ENCODE data around the gene STUM.
A peak's percentile ranks its signal among the peaks of the same experiment; 100 is the strongest.

The STUM gene

DNA sequence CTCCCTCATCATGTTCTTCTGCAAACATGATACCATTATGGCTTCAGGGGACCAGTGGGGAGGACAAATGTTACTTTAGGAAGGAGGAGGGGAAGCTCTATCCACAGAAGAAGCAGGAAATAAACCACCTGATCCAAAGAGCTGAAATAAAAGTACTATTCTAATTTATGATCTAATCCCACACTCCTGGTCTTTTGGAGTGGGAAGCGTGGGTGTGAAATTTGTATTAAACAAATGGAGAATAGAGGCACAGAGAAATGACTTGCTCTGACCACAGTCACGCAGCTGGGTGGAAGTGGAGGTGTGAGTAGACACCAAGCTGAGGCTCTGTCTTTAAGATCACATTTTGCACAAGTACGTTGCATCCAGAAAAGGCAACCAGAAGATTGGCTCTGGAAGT lies 14.5 kb upstream of the STUM start:
- DNase-seq, result no peak

DNA sequence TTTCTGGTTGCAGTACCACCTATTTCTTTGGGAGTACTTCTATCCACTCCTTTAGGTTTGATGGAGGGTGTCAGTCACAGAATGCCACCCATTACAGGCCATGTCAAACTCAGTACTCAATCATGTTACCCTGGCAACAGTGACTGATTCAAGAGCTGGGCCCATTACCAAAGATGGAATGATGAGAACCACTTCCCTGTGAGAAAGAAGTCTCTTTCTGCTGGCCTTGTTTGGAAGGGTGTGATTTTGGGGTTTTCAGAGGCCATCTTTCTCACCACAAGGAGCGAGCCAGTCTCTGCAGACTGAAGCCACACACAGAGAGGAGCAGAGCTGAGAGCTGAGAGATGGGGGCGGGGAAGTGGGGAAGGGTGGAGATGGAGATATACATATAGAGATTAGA lies 13.9 kb upstream of the STUM start:
- no peak for DNase-seq

DNA sequence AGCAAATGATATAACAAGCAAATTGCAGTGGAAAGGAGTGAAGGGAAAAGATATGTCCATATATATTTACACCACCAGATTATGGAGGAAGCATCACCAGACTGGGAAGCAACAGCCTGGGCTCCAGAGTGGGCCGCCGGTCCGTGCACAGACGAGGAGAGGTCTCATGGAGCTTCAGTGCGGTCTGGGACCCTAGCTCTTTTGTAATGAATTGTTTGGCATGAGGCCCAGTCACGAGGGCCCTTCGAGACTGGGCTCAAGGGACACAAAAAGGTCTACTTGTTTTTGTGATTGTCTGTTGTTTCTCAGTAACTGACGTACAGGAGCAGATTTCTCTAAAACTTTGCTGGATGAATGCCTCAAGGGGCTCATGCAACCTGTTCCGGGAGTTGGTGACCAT lies 12.9 kb upstream of the STUM start:
- no peak for DNase-seq

DNA sequence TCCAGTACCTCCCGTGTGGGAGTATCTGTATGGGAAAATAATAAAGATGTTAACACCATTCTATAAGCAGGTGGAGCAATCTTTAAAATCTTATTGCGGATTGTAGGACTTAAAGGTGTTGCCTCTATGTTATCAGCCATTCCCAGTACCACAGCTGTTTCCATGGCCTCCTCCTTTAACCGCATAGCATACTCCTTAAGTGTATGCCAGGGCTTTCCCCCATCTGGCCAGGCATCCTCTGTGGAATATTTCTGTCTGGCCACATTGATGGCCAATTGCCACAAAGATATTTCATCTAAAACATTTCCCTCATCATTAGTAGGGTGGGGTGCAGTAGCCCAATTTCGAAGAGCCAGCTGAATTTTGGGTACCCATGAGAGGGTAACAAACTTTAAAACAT lies 7.3 kb upstream of the STUM start:
- DNase-seq, result no peak

DNA sequence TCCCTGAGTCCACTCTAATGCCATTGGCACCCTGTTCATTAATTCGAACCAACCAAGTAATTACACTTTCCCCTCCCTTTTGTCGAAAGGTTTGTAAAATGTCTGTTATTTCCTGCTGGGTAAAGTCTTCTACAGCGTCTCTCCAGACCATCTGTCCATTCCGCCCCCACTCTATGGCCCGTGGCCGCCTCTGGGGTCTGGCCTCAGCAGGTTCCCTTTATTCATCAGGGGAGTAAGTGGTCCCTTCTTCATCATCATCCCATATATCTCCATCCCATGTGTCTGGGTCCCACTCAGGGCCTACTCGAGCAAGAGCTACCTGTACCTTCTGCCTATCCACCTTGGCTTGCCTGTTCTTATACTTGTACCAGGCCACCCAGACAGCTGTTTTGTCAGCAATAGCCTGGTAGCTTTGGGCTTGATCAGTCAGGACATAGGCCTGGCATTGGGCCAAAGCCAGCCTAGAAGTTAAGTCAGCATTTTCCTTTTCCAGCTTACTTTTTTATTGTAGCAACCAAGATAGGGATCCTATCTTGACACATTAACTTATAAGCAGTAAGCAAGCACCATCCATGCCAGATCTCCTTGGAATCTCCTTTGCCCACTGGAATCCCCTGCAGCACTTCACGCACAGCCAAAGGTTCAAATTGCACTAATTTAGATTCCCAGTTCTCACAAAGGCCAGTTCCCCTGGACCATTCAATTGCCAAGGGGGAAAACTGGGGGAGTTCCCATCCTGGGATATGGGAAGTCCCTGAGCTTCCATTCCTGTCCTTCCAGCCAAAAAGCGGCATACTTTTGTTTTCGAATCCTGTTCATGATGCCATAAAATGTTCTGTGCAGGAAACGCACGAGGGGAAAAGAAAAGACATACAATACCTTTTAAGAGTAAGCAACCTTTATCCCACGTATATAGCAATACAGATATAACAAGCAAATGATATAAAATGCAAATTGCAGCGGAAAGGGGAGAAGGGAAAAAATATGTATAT lies 6.6 kb upstream of the STUM start:
- DNase-seq, result no peak

DNA sequence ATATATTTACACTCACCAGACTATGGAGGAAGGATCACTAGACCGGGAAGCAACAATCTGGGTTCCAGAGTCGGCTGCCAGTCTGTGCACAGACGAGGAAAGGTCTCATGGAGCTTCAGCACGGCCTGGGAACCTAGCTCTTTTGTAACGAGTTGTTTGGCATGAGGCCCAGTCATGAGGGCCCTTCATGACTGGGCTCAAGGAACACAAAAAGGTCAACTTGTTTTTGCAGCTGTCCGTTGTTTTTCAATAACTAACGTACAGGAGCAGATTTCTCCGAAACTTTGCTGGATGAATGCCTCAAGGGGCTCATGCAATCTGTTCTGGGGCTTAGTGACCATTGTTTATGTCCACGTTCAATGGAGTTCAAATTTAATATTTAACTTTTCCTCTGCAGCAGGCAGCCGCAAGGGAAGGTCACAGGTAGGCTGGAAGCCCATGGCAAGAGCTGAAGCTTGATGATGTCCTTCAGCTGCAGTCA lies 5.9 kb upstream of the STUM start:
- DNase-seq, result no peak

DNA sequence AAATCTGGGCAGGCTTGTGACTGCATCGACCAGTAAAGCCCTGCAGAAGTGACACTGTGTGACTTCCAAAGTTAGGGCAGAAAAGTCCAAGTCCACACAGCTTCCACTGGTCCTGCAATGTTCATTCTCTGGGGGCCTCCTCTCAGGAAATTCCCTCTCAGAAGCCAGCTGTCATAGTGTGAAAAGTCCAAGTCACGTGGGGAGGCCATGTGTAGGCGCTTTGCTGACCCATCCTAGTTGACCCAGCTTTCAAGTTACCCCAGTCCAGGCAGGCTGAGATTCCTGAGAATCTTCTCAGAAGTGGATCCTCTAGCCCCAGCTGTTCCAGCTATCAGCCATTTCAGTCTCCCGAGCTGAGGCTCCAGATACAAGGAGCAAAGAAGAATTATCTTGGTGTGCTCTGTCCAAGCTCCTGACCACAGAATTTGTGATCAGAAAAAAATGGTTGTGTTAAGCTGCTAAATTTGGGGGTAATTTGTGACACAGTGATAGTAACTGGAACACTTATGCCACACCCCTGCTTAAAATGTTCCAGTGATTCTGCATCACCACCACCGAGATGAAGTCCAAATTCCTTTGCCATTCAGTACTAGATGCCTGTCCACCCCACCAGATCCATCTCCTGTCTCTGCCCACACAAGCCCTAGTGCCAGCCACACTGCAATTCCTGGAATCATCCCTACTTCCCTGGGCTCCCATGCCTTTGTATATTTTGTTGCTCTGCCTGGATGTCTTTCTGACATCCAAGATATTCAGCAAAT lies 2.5 kb upstream of the STUM start:
- no peak for DNase-seq

DNA sequence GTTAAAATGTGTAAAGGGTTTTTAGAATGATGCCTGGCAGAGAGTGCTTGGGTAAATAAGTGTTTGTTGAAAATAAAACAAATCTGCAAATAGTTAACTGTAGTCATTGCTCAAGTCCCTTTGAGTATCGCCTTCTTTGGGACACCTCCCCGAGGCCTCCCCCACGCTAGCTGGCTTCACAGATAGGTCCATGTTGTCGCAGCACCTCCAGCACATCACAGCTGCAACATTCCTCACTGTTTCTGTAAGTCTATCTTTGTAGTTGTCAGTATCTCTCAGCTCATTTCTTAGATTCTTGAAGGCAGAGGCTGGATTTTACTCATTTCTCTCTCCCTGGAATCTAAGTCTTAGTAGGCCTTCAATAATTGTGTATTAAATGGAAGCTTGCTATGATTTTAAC lies 1.6 kb upstream of the STUM start:
- DNase-seq, result no peak

DNA sequence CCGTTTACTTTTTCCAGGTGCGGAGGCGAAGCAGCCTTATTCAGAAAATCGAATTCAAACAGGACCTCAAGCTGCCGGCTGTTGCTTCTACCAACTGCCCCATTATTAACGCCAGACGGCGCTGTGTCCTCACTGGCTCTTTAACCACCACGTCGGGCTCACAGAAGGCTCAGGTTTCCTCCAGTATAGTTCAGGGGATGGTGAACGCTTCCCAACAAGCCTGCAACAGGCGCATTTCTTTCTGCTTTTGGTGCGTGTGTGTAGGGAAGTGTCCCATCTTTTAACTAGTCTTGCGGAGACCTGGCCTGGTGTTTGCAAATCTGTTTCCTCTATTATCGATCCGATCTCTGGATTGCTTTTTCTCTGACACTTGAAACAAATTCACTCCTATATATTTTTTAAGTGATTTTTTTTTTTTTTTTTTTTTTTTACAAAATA lies 791 bp upstream of the STUM start:
- peak; percentile 53 for DNase-seq

DNA sequence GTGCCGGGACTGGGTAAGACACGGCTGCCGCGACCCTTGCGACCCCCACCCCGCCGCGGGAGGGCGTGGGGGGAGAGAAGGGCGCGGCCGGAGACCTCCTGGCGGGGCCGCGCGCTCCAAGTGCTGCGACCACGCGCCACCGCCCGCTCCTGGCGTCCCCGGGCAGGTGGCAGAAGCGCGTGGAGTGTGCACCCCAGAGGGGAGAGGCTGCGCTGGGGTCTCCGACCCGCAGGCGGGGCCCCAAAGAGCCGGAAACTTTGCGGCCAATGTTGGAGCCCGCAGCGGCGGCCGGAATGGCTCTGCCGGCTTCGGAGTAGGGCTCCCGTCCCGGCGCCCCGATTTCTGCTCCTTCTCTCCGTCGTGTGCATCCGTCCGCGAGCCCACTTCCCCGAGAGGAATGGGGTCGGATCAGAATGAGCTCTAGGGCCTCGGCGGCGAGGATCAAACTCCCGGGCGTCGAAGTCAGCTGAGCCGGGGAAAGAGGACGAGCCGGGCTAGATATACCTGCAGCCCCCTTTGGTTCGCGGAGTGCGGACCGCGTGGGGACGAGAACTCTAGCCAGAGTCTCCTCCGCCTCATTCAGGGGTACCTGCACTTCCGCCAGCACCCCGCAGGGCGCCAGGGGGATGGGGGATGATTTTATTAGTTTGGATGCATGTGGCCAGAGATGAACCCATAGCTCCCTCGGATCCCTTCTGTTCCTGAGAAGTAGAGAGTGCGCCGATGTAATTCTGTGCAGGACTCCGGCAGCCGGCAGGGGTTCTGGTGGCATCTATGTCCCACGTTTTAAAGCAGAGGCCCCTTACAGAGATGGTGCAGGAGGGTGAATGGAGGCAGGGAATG lies 751 bp downstream of the STUM start:
- DNase-seq, result no peak

DNA sequence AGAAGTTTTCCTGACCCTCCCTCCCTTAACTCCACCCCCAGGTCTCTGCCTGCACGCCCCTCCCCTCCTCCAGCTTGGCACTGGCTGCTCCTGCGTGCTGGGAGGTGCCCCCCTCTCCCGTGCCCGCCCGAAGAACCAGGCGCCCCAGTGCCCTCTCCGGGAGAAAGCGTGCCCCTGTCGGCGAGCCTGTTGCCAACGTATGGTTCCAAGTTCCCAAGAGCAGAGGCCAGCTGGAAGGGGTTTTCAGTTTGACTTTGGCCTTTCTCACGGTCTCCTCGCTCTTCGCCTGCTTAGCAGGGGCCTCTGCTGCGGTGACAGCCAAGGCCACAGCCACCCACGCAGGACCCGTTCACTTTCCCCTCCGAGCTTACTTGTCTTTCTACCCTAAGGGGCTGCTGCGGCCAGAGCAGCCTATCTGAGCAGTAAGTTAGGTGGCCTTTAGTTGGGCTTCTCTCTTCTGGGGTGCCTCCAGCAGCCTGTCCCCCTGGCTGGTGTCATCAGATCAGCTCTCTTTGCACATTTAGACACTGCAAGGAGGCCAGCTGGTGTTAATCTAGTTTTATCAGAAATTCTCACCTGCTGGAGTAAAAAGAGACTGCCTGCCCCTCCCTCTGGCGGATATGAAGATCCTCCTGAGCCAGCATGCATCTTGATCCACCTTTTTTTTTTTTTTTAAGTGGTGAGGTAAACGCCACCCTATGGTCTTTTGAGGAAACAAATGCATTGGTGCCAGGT lies 1.5 kb downstream of the STUM start:
- DNase-seq, result peak; percentile 20

DNA sequence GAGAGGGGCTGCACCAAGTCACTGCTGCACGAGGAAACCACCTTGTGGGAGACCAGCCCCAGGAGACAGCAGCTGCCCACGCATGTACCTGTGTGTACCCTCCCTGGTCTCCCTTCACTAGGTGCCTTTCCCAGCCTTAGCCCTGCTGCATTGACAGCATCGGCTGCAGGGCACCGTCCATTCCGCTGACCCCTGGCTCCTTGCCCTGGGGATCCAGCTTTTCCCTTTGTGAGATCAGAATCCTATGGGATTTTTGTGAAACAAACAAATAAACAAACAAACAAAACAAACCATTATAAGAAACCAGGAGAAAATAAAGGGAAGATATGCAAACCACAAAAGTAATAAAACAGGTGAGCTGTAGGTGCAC lies 2.1 kb downstream of the STUM start:
- no peak for DNase-seq

DNA sequence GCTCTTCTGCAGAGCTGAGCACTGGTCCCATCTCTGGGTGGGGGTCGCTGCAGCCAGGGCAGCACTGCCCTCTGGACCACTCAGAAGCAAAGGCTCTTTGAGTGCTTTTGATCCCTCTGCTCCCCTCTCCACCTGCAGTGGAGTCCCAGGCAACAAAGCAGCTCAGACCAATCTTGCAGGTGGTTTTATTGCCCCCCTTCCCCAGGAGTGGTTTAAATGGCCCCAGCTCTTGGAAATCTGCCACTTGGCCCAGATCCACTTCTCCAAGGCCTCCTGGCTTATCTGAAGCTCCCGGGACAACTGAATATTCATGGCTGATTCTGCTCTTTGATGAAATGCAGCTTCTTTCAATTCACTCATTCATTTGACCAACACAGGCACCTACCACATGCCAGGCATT lies 2.7 kb downstream of the STUM start:
- DNase-seq, result no peak

DNA sequence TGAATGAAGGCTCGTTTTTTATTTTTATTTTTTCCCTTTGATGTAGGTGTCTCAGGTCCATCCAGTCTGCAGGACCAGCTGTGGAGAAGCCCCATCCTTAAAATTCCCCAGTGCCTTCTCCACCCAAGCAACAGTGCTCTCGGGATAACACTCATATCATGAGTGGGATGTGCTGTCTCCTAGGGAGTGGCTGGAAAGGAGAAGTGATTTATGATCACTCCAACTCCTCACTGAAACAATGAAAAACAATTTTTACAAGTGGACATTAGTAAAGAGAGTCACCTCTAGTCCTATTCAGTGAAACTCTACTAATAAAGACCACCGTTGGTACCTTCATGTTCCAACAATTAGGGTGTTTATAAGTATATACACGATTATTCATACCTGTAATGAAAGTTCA lies 3.5 kb downstream of the STUM start:
- no peak for DNase-seq

DNA sequence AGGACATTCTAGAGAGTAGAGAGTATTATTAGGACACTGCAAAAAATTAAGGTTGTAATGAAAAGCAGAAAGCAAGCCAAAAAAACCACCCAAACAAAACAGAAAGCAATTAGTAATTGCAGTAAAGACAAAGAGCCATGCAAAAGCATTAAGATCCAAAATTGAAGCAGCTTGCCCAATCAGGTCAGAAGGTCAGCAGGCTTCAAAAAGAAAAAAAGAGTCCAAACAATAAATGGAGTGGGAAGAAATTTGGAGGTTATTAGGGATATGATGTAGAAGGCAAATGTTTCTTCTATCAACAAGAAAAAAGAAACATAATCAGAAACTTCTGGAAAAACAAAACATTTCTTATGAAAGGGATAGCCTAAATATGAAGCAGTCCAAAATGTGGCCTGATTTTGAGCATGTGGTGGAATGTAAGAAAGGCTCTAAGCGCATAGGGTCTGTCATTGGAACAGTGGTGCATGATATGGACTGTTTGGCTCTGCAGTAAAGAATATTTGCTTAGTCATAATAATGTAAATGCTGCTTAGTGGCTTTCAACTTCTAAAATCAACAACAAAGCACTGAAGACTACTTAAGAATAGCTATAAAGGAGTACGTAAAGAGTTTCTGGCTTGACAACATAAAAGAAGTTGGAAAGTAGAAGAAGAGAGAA lies 4.8 kb downstream of the STUM start:
- no peak for DNase-seq

DNA sequence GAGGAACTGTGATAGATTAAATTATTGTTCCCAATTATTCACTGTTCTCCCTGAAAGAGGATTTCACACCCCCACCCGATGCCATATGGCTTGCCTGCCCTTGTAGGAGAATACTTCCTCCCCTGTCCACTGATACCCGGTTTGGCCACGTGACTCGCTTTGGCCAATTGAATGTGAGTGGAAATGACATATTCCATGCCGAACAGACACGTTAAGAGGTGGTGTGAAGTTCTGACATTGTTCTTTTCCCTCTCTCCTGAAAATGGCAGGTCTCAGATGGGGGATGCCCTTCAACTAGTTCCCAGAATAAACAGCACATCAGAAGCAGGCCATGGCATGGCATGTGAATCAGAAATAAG lies 5.3 kb downstream of the STUM start:
- no peak for DNase-seq

DNA sequence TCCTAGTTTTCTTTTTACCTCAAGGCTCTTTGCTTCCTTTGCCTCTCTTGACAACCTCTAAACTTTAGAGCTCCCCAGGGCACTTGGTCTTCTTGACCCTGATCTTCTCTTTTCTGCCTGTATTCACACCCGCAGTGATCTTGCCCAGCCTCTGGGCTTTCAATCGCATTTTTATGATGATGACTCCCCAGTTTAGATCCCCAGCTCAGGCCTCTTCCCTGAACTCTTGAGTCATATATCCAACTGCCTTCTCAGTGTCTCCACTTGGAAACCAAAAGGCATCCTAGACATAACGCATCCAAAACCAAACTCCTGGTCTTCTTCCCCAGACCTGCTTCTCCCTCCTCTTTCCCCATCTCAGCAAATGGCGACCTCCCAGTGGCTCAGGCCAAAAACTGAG lies 6.5 kb downstream of the STUM start:
- no peak for DNase-seq

DNA sequence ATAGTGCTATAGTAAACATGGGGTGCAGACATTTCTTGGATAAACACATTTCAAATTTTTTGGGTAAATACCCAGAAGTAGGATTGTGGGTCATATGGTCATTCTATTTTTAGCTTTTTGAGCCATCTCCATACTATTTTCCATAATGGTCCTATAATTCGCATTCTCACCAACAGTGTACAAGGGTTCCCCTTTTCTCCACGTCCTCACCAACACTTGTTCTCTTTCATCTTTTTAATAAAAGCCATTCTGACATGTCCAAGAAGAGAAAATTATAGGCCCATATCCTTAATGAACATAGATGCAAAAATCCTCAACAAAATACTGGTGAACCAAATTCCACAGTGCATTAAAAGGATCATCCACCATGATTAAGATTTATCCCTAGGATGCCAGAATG lies 8.9 kb downstream of the STUM start:
- no peak for DNase-seq

DNA sequence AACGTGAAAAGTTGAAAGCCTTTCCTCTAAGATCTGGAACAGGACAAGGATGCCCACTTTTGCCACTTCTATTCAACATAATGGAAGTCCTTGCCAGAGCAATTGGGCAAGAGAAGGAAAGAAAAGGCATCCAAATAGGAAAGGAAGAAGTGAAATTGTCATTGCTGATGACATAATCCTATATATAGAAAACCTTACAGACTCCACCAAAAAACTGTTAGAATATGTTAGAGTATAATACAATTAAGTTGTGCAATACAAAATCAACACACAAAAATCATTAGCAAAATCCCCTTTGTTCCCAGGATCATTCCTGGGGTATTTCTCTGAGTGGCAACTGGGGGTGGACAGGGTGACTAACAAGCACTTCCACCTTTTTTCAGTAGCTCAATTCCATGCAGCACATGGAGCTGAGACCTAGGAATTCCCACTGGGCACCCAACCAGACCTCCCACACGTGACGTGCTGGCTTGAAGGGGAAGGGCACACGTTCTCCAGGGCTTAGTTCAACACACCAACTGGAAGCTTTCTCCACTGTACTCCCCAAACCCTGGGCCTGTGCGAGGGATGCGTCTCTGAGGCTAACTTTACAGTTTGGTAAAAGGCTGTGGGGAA lies 9.6 kb downstream of the STUM start:
- DNase-seq, result no peak

DNA sequence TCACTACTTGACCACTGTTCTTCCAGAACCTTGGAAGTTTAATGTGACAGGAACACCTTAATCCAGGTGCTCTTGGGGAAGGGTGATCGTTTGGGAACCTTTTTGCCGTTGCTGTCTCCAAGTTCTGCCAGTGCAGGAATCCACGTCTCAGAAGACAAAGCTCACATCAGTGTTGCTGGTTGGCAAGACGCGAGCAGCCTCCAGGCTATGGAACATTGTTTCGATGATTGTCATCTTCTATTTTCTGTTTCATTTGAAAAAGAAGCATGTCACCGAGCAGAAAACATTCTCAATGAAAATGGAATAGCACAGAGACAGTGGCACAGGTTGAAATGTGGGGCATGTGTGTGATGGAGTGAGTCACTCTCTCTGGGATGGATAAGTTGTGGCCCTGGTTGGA lies 11.7 kb downstream of the STUM start:
- DNase-seq, result no peak

DNA sequence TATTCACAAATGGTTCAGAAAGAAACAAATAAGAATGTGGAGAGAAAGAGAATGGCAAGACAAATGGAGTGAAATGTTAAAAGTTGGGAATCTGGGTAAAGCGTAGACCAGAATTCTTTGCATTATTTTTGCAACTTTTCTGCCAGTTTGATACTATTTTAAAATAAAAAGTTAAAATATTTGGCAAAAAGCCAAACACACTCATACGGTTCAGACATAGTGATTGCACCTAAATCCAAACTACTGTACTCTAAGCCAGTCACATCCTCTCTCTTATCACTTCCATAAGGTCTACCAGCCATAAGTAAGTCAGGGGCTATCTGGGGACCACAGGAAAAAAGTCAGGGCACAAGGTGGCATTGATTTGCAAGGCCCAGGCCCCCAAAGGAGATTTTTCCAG lies 14.4 kb downstream of the STUM start:
- DNase-seq, result no peak

DNA sequence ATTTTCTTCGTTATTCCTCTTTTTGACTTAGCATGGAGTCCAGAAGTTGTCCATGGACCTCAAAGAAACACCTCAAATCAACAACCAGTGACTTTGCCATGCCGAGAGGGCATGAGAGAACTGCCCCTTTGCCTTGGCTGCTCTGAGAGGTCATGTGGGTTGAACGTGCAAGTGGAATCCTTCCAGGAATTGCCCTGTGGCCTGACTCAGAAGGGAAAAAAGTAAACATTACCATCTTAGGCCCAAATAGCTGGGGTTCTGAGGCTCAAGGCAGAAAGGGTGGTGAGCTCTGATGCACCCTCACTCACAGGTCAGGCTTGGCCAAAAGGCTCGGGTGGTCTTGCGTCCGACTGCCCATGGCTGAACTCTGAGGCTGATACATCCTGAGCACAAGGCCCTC lies 15.1 kb downstream of the STUM start:
- no peak for DNase-seq

Measured in stimulated activated naive CD4-positive, alpha-beta T cell treated with Interleukin-2 at 50 U/mL for 16 hours (primary cell).